PC-9 (cell line): ENCODE measurements around the gene GLP1R. TPM values are rescaled to one million over a fixed set of nuclear protein-coding genes. Genes with fewer than 3 reads are reported as not detected.

ENCODE experiments used
- BruUV-seq: library from RNA; stranded (reverse); fragments of 400-500 nt; replicated peaks from 2 replicates; lab custom pipeline; 2021; lab: Mats Ljungman, UMichigan
- CTCF ChIA-PET: fragments of 300-600 bp; sonication (Branson Sonifier 250); formaldehyde crosslinking; loops from one replicate; lab custom pipeline; 2022; ENCODE audit warnings: antibody characterized with exemption; lab: Charles Lee
- POLR2A ChIA-PET: fragments of 300-600 bp; sonication (Branson Sonifier 250); formaldehyde crosslinking; loops from one replicate; lab custom pipeline; 2022; ENCODE audit warnings: antibody characterized with exemption; ENCODE audit not compliant: unreplicated experiment; lab: Charles Lee
- DNase-seq, 2 experiments: peaks; one replicate each; pipeline versions ENCODE4 v3.0.0 to v3.0.0-alpha.2; 2015 to 2022; ENCODE audit warnings: mixed read lengths in 1 of 2
- H2AFZ ChIP-seq: fragments of 200-600 bp; sonication (generic); 2 replicates; pipeline ENCODE4 v1.8.1; 2017; ENCODE audit warnings: antibody characterized with exemption
- H3F3A ChIP-seq: fragments of 200-600 bp; sonication (generic); 2 replicates; pipeline ENCODE4 v1.8.1; 2017; ENCODE audit warnings: antibody characterized with exemption, mild to moderate bottlenecking, low read depth; ENCODE audit not compliant: insufficient read depth
- H3K27ac ChIP-seq: fragments of 200-600 bp; sonication (generic); 2 replicates; pipeline ENCODE4 v1.6.1; 2016; ENCODE audit warnings: mixed run types
- H3K27me3 ChIP-seq: fragments of 200-600 bp; sonication (generic); 2 replicates; pipeline ENCODE4 v1.6.1; 2016; ENCODE audit warnings: low read depth, mixed run types; ENCODE audit not compliant: insufficient read depth
- H3K36me3 ChIP-seq: fragments of 200-600 bp; sonication (generic); 2 replicates; pipeline ENCODE4 v1.6.1; 2016; ENCODE audit warnings: low read depth, mixed run types
- H3K4me1 ChIP-seq: fragments of 200-600 bp; sonication (generic); replicated peaks from 2 replicates; pipeline ENCODE4 v1.6.1; 2016; ENCODE audit warnings: mixed run types; ENCODE audit not compliant: insufficient read depth
- H3K4me2 ChIP-seq: fragments of 200-600 bp; sonication (generic); 2 replicates; pipeline ENCODE4 v1.6.1; 2017; ENCODE audit warnings: mixed run types
- H3K4me3 ChIP-seq: fragments of 200-600 bp; sonication (generic); 2 replicates; pipeline ENCODE4 v1.6.1; 2016; ENCODE audit warnings: mixed run types
- H3K79me2 ChIP-seq: fragments of 200-600 bp; sonication (generic); 2 replicates; pipeline ENCODE4 v1.6.1; 2017; ENCODE audit warnings: low read depth, mixed run types
- H3K9me2 ChIP-seq: fragments of 200-600 bp; sonication (generic); 2 replicates; pipeline ENCODE4 v1.8.1; 2017; ENCODE audit warnings: mild to moderate bottlenecking; ENCODE audit not compliant: insufficient read depth
- H3K9me3 ChIP-seq: fragments of 200-600 bp; sonication (generic); 2 replicates; pipeline ENCODE4 v1.8.1; 2016; ENCODE audit warnings: low read depth; ENCODE audit not compliant: insufficient read depth
- H4K20me1 ChIP-seq: fragments of 200-600 bp; sonication (generic); 2 replicates; pipeline ENCODE4 v1.8.1; 2017; ENCODE audit not compliant: insufficient read depth
- CTCF ChIP-seq: fragments of 200-600 bp; sonication (generic); conservative IDR thresholded peaks from 2 replicates; pipeline ENCODE4 v1.6.1; 2017; ENCODE audit warnings: mixed run types, antibody characterized with exemption, mild to moderate bottlenecking, moderate library complexity
- EZH2 ChIP-seq: fragments of 200-600 bp; sonication (generic); IDR thresholded peaks from 2 replicates; pipeline ENCODE4 v1.8.0; 2017; ENCODE audit warnings: antibody characterized with exemption, low read depth
- intact Hi-C: fragments of 100-400 bp; cut with micrococcal nuclease; formaldehyde crosslinking; loops from one replicate; pipeline ENCODE4 v1.10.0; 2022; ENCODE audit not compliant: unreplicated experiment
- total RNA-seq: library from RNA; stranded (reverse); gene quantifications from 2 replicates; pipeline ENCODE4 v1.2.3, GENCODE V29; 2021

GLP1R gene
- total RNA-seq, 1 experiment from 2014 or later = not detected

- H3K4me3 ChIP-seq = no peak overlapping the region
- CTCF ChIA-PET = no interaction called here
Measured at GRCh38 chr6:39107034-39107433, 58.5 kb downstream of the GLP1R start.

GRCh38 chr6:39107641-39108040 is 59.1 kb downstream of the GLP1R start:
- no peak for DNase-seq
- no peaks in the 10 kb centered on the region for H3F3A ChIP-seq
- ChIA-PET CTCF (no interaction called here), POLR2A (no interaction called here)
- H3K27ac ChIP-seq = no peak overlapping the region
- H3K4me3 ChIP-seq = no peak overlapping the region
- intact Hi-C loops = no loop called here
- BruUV-seq = no TSS peak
- H2AFZ ChIP-seq = no peak overlapping the region
- H3K36me3 ChIP-seq = no peaks in the 10 kb centered on the region
- H3K27me3 ChIP-seq = no peaks in the 10 kb centered on the region
- no peaks in the 10 kb centered on the region for H3K79me2 ChIP-seq
- H4K20me1 ChIP-seq = no peaks in the 10 kb centered on the region
- no peaks in the 10 kb centered on the region for H3K9me2 ChIP-seq
- H3K9me3 ChIP-seq = no peaks in the 10 kb centered on the region
- H3K4me2 ChIP-seq = no peak overlapping the region
- TF ChIP-seq CTCF (no peak), EZH2 (no peak)
- H3K4me1 ChIP-seq = no peaks in the 10 kb centered on the region

More at GRCh38 chr6:39107034-39107433, 58.5 kb downstream of the GLP1R start:
- H3K79me2 ChIP-seq = no peaks in the 10 kb centered on the region
- no peaks in the 10 kb centered on the region for H4K20me1 ChIP-seq
- no peak overlapping the region for H3K4me2 ChIP-seq
- POLR2A ChIA-PET = no interaction called here
- TF ChIP-seq CTCF (no peak), EZH2 (no peak)
- H3K9me3 ChIP-seq = no peaks in the 10 kb centered on the region
- no TSS peak for BruUV-seq
- DNase-seq = no peak
- H3K9me2 ChIP-seq = no peaks in the 10 kb centered on the region
- H2AFZ ChIP-seq = no peak overlapping the region
- H3K4me1 ChIP-seq = no peaks in the 10 kb centered on the region
- H3K27me3 ChIP-seq = no peaks in the 10 kb centered on the region
- no peaks in the 10 kb centered on the region for H3F3A ChIP-seq
- H3K36me3 ChIP-seq = no peaks in the 10 kb centered on the region
- intact Hi-C loops = no loop called here
- no peak overlapping the region for H3K27ac ChIP-seq

- POLR2A ChIA-PET = no interaction called here
- Histone ChIP-seq H3K4me1 (peaks cover under 1% of the 10 kb centered on the region; the same call in 1 of the 2 replicates), H3K27me3 (no peaks in the 10 kb centered on the region), H3K9me2 (no peaks in the 10 kb centered on the region), H3K9me3 (no peaks in the 10 kb centered on the region), H3F3A (no peaks in the 10 kb centered on the region), H2AFZ (no peak overlapping the region), H4K20me1 (no peaks in the 10 kb centered on the region), H3K36me3 (no peaks in the 10 kb centered on the region), H3K4me3 (no peak overlapping the region), H3K79me2 (no peaks in the 10 kb centered on the region), H3K27ac (no peak overlapping the region), H3K4me2 (no peak overlapping the region)
- intact Hi-C loops = no loop called here
- BruUV-seq = no TSS peak
- DNase-seq = no peak
- TF ChIP-seq CTCF (no peak), EZH2 (no peak)
- CTCF ChIA-PET = no interaction called here
Measured at GRCh38 chr6:39108041-39108839, 59.7 kb downstream of the GLP1R start.
